Measurements from ENCODE around the gene GJC3. TPM values are rescaled to one million over a fixed set of nuclear protein-coding genes. Genes with fewer than 3 reads are reported as not detected.

Gene GJC3
- total RNA-seq, result not detected in 2 replicates

GRCh38 chr7:99928994-99929729, at the start of gene GJC3:
Gene GJC3 (minus strand): TSS chr7:99929620. CDS start chr7:99929620, 0 bp downstream.

GRCh38 chr7:99975782-99976521, 46.5 kb upstream of the GJC3 start, which contains the start of gene AZGP1:
Gene AZGP1 (minus strand): TSS chr7:99976031. CDS start chr7:99976020, 11 bp downstream.

GRCh38 chr7:99918959-99919813, 10.2 kb downstream of the GJC3 start, which contains the start of gene TRIM4:
Gene TRIM4 (minus strand): TSS chr7:99919530. CDS start chr7:99919401, 129 bp downstream.

GRCh38 chr7:99876933-99877332, 52.5 kb downstream of the GJC3 start, which contains the start of gene OR2AE1:
Gene OR2AE1 (minus strand): TSS chr7:99877033. CDS start chr7:99877033, 0 bp downstream.

Other genes starting within 250 kb of the GJC3 start
- gene CYP3A5, start 249.6 kb downstream of the GJC3 start, total RNA-seq, result 3.1 and 3.9 TPM in 2 replicates
- gene CYP3A7, start 194.4 kb downstream of the GJC3 start, total RNA-seq, result 0.34 and 1.1 TPM in 2 replicates
- not detected in 2 replicates for gene CYP3A4, start 145.4 kb downstream of the GJC3 start, total RNA-seq
- gene CYP3A43, start 101.6 kb downstream of the GJC3 start, total RNA-seq, result not detected in 2 replicates
- 0.16 and 0.34 TPM in 2 replicates for gene OR2AE1, start 52.6 kb downstream of the GJC3 start, total RNA-seq
- gene TRIM4, start 10.1 kb downstream of the GJC3 start, total RNA-seq, result 23.3 and 26.1 TPM in 2 replicates
- gene AZGP1, start 46.4 kb upstream of the GJC3 start, total RNA-seq, result not detected in 2 replicates
- gene ZKSCAN1, start 86.0 kb upstream of the GJC3 start, total RNA-seq, result 35.5 and 51.7 TPM in 2 replicates
- 8.8 and 10.2 TPM in 2 replicates for gene ZSCAN21, start 120.2 kb upstream of the GJC3 start, total RNA-seq
- 22.9 and 25.6 TPM in 2 replicates for gene ZNF3, start 152.1 kb upstream of the GJC3 start, total RNA-seq
- gene COPS6, start 159.3 kb upstream of the GJC3 start, total RNA-seq, result 82.7 and 117 TPM in 2 replicates
- 24.1 and 28.4 TPM in 2 replicates for gene MCM7, start 171.8 kb upstream of the GJC3 start, total RNA-seq
- 28.9 and 29.3 TPM in 2 replicates for gene AP4M1, start 172.0 kb upstream of the GJC3 start, total RNA-seq
- 17.9 and 23.8 TPM in 2 replicates for gene TAF6, start 189.7 kb upstream of the GJC3 start, total RNA-seq
- gene CNPY4, start 190.0 kb upstream of the GJC3 start, total RNA-seq, result 44.4 and 75.6 TPM in 2 replicates
- 1.8 and 4.7 TPM in 2 replicates for gene MBLAC1, start 197.3 kb upstream of the GJC3 start, total RNA-seq
- 128 and 148 TPM in 2 replicates for gene LAMTOR4, start 219.3 kb upstream of the GJC3 start, total RNA-seq
- 4.4 and 5.9 TPM in 2 replicates for gene TRAPPC14, start 229.1 kb upstream of the GJC3 start, total RNA-seq
- gene GAL3ST4, start 239.0 kb upstream of the GJC3 start, total RNA-seq, result 2.8 and 5.4 TPM in 2 replicates
- 0.95 and 1.5 TPM in 2 replicates for gene GPC2, start 247.8 kb upstream of the GJC3 start, total RNA-seq
- gene STAG3, start 248.3 kb upstream of the GJC3 start, total RNA-seq, result 0.32 and 0.69 TPM in 2 replicates

Data from bronchial smooth muscle cell (primary cell).